ENCODE data around the gene AARS2.

Gene AARS2

GRCh38 chr6:44278315-44278714 is 34.8 kb downstream of the AARS2 start:
- Histone ChIP-seq H3K9ac (ENCODE audit: low read depth, low read length, poor library complexity) (no peak overlapping the region), H3K4ac (ENCODE audit: low read length) (no peak overlapping the region), H3K4me2 (ENCODE audit: insufficient read depth, low read length, poor library complexity, severe bottlenecking) (no peak overlapping the region), H2BK5ac (ENCODE audit: low read length) (no peak overlapping the region), H2BK120ac (ENCODE audit: low read depth, low read length) (no peak overlapping the region), H3K14ac (ENCODE audit: low read length) (no peak overlapping the region), H4K8ac (ENCODE audit: low read depth, low read length) (no peak overlapping the region), H3K27me3 (ENCODE audit: control insufficient read depth in 3 of 3, insufficient read depth in 3 of 3, low read depth in 1 of 3, low read length in 3 of 3) (no peaks in the 10 kb centered on the region), H3K79me1 (ENCODE audit: low read depth, low read length) (peaks cover 2% of the 10 kb centered on the region), H4K91ac (ENCODE audit: low read depth, low read length, poor library complexity) (no peak overlapping the region), H2AK5ac (ENCODE audit: low read depth, low read length) (no peak overlapping the region), H3K36me3 (replicated peaks in 1 of 2; ENCODE audit: control insufficient read depth in 2 of 2, insufficient read depth in 2 of 2, low read length in 2 of 2) (peaks cover 0 to 13% of the 10 kb centered on the region in 2 donors), H2BK12ac (ENCODE audit: low read length) (peak overlapping the region; percentile 78), H2BK15ac (ENCODE audit: low read length) (no peak overlapping the region), H3K18ac (ENCODE audit: low read length) (no peak overlapping the region), H3K4me1 (ENCODE audit: control insufficient read depth in 2 of 2, insufficient read depth in 1 of 2, low read depth in 1 of 2, low read length in 2 of 2) (no peaks in the 10 kb centered on the region), H3K23ac (ENCODE audit: low read depth, low read length, poor library complexity) (peak overlapping the region; percentile 20), H3K4me3 (ENCODE audit: low read length in 2 of 2) (no peak overlapping the region), H2AFZ (ENCODE audit: low read length) (no peak overlapping the region), H3K9me3 (replicated peaks in 1 of 2; ENCODE audit: control insufficient read depth in 2 of 2, insufficient read depth in 1 of 2, low read depth in 1 of 2, low read length in 2 of 2) (peaks cover 0 to 2% of the 10 kb centered on the region in 2 donors), H3K27ac (replicated peaks; ENCODE audit: low read length) (no peak overlapping the region)
- no peak for DNase-seq (ENCODE audit: low spot score)
- no CpG with 5 or more reads among the region's 3 CpGs for whole genome bisulfite sequencing, 2 donors (ENCODE audit: extremely low coverage in 2 of 2, insufficient read length in 2 of 2, insufficient replicate concordance in 1 of 2)

- Histone ChIP-seq H3K9me3 (replicated peaks in 1 of 2; ENCODE audit: control insufficient read depth in 2 of 2, insufficient read depth in 1 of 2, low read depth in 1 of 2, low read length in 2 of 2) (peaks cover 0 to 2% of the 10 kb centered on the region in 2 donors), H2BK120ac (ENCODE audit: low read depth, low read length) (no peak overlapping the region), H3K4me2 (ENCODE audit: insufficient read depth, low read length, poor library complexity, severe bottlenecking) (no peak overlapping the region), H3K9ac (ENCODE audit: low read depth, low read length, poor library complexity) (peak overlapping the region; percentile 45), H2BK12ac (ENCODE audit: low read length) (no peak overlapping the region), H3K4me3 (ENCODE audit: low read length in 2 of 2) (no peak overlapping the region), H3K4me1 (ENCODE audit: control insufficient read depth in 2 of 2, insufficient read depth in 1 of 2, low read depth in 1 of 2, low read length in 2 of 2) (peaks cover 0 to 2% of the 10 kb centered on the region in 2 donors), H3K27me3 (ENCODE audit: control insufficient read depth in 3 of 3, insufficient read depth in 3 of 3, low read depth in 1 of 3, low read length in 3 of 3) (peaks cover 0 to 3% (median 0%) of the 10 kb centered on the region in 3 experiments), H4K91ac (ENCODE audit: low read depth, low read length, poor library complexity) (no peak overlapping the region), H3K14ac (ENCODE audit: low read length) (peak overlapping the region; percentile 86), H3K4ac (ENCODE audit: low read length) (no peak overlapping the region), H3K18ac (ENCODE audit: low read length) (no peak overlapping the region), H3K36me3 (replicated peaks in 1 of 2; ENCODE audit: control insufficient read depth in 2 of 2, insufficient read depth in 2 of 2, low read length in 2 of 2) (peaks cover 2 to 18% of the 10 kb centered on the region in 2 donors), H2AK5ac (ENCODE audit: low read depth, low read length) (no peak overlapping the region), H2BK15ac (ENCODE audit: low read length) (no peak overlapping the region), H3K23ac (ENCODE audit: low read depth, low read length, poor library complexity) (peak overlapping the region; percentile 20), H4K8ac (ENCODE audit: low read depth, low read length) (no peak overlapping the region), H2BK5ac (ENCODE audit: low read length) (no peak overlapping the region), H2AFZ (ENCODE audit: low read length) (no peak overlapping the region), H3K27ac (replicated peaks; ENCODE audit: low read length) (no peak overlapping the region), H3K79me1 (ENCODE audit: low read depth, low read length) (peaks cover 2% of the 10 kb centered on the region)
- DNase-seq (ENCODE audit: low spot score) = no peak
- no CpG with 5 or more reads among the region's 7 CpGs for WGBS, 2 donors (ENCODE audit: extremely low coverage in 2 of 2, insufficient read length in 2 of 2, insufficient replicate concordance in 1 of 2)
These were observed 35.4 kb downstream of the AARS2 start for GRCh38 chr6:44277763-44278162.

- Histone ChIP-seq H3K4me3 (ENCODE audit: low read length in 2 of 2) (no peak overlapping the region), H3K23ac (ENCODE audit: low read depth, low read length, poor library complexity) (no peak overlapping the region), H3K27me3 (ENCODE audit: control insufficient read depth in 3 of 3, insufficient read depth in 3 of 3, low read depth in 1 of 3, low read length in 3 of 3) (peaks cover 0 to 3% (median 0%) of the 10 kb centered on the region in 3 experiments), H2BK12ac (ENCODE audit: low read length) (no peak overlapping the region), H4K91ac (ENCODE audit: low read depth, low read length, poor library complexity) (no peak overlapping the region), H2BK15ac (ENCODE audit: low read length) (no peak overlapping the region), H4K8ac (ENCODE audit: low read depth, low read length) (no peak overlapping the region), H3K14ac (ENCODE audit: low read length) (no peak overlapping the region), H2BK120ac (ENCODE audit: low read depth, low read length) (no peak overlapping the region), H3K27ac (replicated peaks; ENCODE audit: low read length) (no peak overlapping the region), H3K4me1 (ENCODE audit: control insufficient read depth in 2 of 2, insufficient read depth in 1 of 2, low read depth in 1 of 2, low read length in 2 of 2) (peaks cover under 1 to 4% of the 10 kb centered on the region in 2 donors), H3K18ac (ENCODE audit: low read length) (no peak overlapping the region), H2BK5ac (ENCODE audit: low read length) (no peak overlapping the region), H3K36me3 (replicated peaks in 1 of 2; ENCODE audit: control insufficient read depth in 2 of 2, insufficient read depth in 2 of 2, low read length in 2 of 2) (peaks cover 2 to 20% of the 10 kb centered on the region in 2 donors), H2AFZ (ENCODE audit: low read length) (no peak overlapping the region), H3K9ac (ENCODE audit: low read depth, low read length, poor library complexity) (no peak overlapping the region), H2AK5ac (ENCODE audit: low read depth, low read length) (no peak overlapping the region), H3K4ac (ENCODE audit: low read length) (no peak overlapping the region), H3K4me2 (ENCODE audit: insufficient read depth, low read length, poor library complexity, severe bottlenecking) (no peak overlapping the region), H3K9me3 (replicated peaks in 1 of 2; ENCODE audit: control insufficient read depth in 2 of 2, insufficient read depth in 1 of 2, low read depth in 1 of 2, low read length in 2 of 2) (peaks cover 0 to 2% of the 10 kb centered on the region in 2 donors), H3K79me1 (ENCODE audit: low read depth, low read length) (peaks cover 2% of the 10 kb centered on the region)
- DNase-seq (ENCODE audit: low spot score) = no peak
- no CpG with 5 or more reads among the region's 23 CpGs for WGBS, 2 donors (ENCODE audit: extremely low coverage in 2 of 2, insufficient read length in 2 of 2, insufficient replicate concordance in 1 of 2)
These were observed 36.2 kb downstream of the AARS2 start for GRCh38 chr6:44276667-44277640.

Measured in neuronal stem cell (in vitro differentiated cells).